Mucosa of stomach (tissue), 1 donor: ENCODE measurements around the gene ITGB2.

ENCODE experiments used
- H3K27me3 ChIP-seq: one replicate; pipeline ENCODE4 v1.7.0; 2013; ENCODE audit warnings: mild to moderate bottlenecking, low read length; ENCODE audit not compliant: control insufficient read depth, insufficient read depth
- H3K36me3 ChIP-seq: one replicate; pipeline ENCODE4 v1.7.0; 2013; ENCODE audit warnings: low read length; ENCODE audit not compliant: control insufficient read depth, insufficient read depth
- H3K4me1 ChIP-seq: one replicate; pipeline ENCODE4 v1.7.0; 2013; ENCODE audit warnings: mild to moderate bottlenecking, low read length; ENCODE audit not compliant: control insufficient read depth, insufficient read depth
- H3K4me3 ChIP-seq: one replicate; pipeline ENCODE4 v1.7.0; 2013; ENCODE audit warnings: low read length
- H3K9ac ChIP-seq: one replicate; pipeline ENCODE4 v1.7.0; 2013; ENCODE audit warnings: mild to moderate bottlenecking, low read length, moderate library complexity
- H3K9me3 ChIP-seq: one replicate; pipeline ENCODE4 v1.7.0; 2013; ENCODE audit warnings: mild to moderate bottlenecking, low read length, moderate library complexity; ENCODE audit not compliant: control insufficient read depth
- donor health status: Pancreatic carcinoma.

Gene ITGB2

GRCh38 chr21:44907225-44907965, 13.3 kb downstream of the ITGB2 start:
- Histone ChIP-seq H3K36me3 (no peaks in the 10 kb centered on the region), H3K4me3 (no peak overlapping the region), H3K27me3 (no peaks in the 10 kb centered on the region), H3K9ac (no peak overlapping the region), H3K9me3 (no peaks in the 10 kb centered on the region), H3K4me1 (peaks cover 23% of the 10 kb centered on the region)

- Histone ChIP-seq H3K9ac (no peak overlapping the region), H3K9me3 (no peaks in the 10 kb centered on the region), H3K4me1 (peaks cover 7% of the 10 kb centered on the region), H3K4me3 (no peak overlapping the region), H3K27me3 (no peaks in the 10 kb centered on the region), H3K36me3 (no peaks in the 10 kb centered on the region)
These were observed 15.0 kb downstream of the ITGB2 start for GRCh38 chr21:44905728-44906090.

GRCh38 chr21:44905016-44905727, 15.5 kb downstream of the ITGB2 start:
- H3K27me3 ChIP-seq, result no peaks in the 10 kb centered on the region
- H3K4me1 ChIP-seq, result peaks cover 1% of the 10 kb centered on the region
- H3K9ac ChIP-seq, result no peak overlapping the region
- no peaks in the 10 kb centered on the region for H3K9me3 ChIP-seq
- no peak overlapping the region for H3K4me3 ChIP-seq
- no peaks in the 10 kb centered on the region for H3K36me3 ChIP-seq

GRCh38 chr21:44904141-44904923, 16.4 kb downstream of the ITGB2 start:
- Histone ChIP-seq H3K9ac (no peak overlapping the region), H3K4me3 (no peak overlapping the region), H3K27me3 (peaks cover 6% of the 10 kb centered on the region), H3K4me1 (peaks cover 2% of the 10 kb centered on the region), H3K9me3 (no peaks in the 10 kb centered on the region), H3K36me3 (no peaks in the 10 kb centered on the region)

GRCh38 chr21:44903689-44904088, 17.0 kb downstream of the ITGB2 start:
- Histone ChIP-seq H3K4me3 (no peak overlapping the region), H3K9me3 (no peaks in the 10 kb centered on the region), H3K4me1 (peaks cover 8% of the 10 kb centered on the region), H3K36me3 (no peaks in the 10 kb centered on the region), H3K27me3 (peaks cover 11% of the 10 kb centered on the region), H3K9ac (no peak overlapping the region)

GRCh38 chr21:44903050-44903685, 17.5 kb downstream of the ITGB2 start:
- Histone ChIP-seq H3K9me3 (no peaks in the 10 kb centered on the region), H3K9ac (no peak overlapping the region), H3K27me3 (peaks cover 11% of the 10 kb centered on the region), H3K36me3 (no peaks in the 10 kb centered on the region), H3K4me1 (peaks cover 9% of the 10 kb centered on the region), H3K4me3 (no peak overlapping the region)

- H3K27me3 ChIP-seq, result peaks cover 11% of the 10 kb centered on the region
- no peak overlapping the region for H3K9ac ChIP-seq
- no peaks in the 10 kb centered on the region for H3K36me3 ChIP-seq
- H3K9me3 ChIP-seq, result no peaks in the 10 kb centered on the region
- H3K4me3 ChIP-seq, result no peak overlapping the region
- H3K4me1 ChIP-seq, result peaks cover 17% of the 10 kb centered on the region
These were observed 18.2 kb downstream of the ITGB2 start for GRCh38 chr21:44902268-44903049.

- Histone ChIP-seq H3K4me3 (no peak overlapping the region), H3K9me3 (no peaks in the 10 kb centered on the region), H3K9ac (no peak overlapping the region), H3K4me1 (peaks cover 21% of the 10 kb centered on the region), H3K27me3 (peaks cover 11% of the 10 kb centered on the region), H3K36me3 (no peaks in the 10 kb centered on the region)
These were observed 19.2 kb downstream of the ITGB2 start for GRCh38 chr21:44901391-44902074.

GRCh38 chr21:44900559-44901251, 20.0 kb downstream of the ITGB2 start:
- Histone ChIP-seq H3K4me1 (peaks cover 21% of the 10 kb centered on the region), H3K4me3 (no peak overlapping the region), H3K9me3 (no peaks in the 10 kb centered on the region), H3K36me3 (no peaks in the 10 kb centered on the region), H3K27me3 (peaks cover 11% of the 10 kb centered on the region), H3K9ac (no peak overlapping the region)

- H3K36me3 ChIP-seq, result no peaks in the 10 kb centered on the region
- H3K27me3 ChIP-seq, result peaks cover 11% of the 10 kb centered on the region
- no peak overlapping the region for H3K4me3 ChIP-seq
- no peaks in the 10 kb centered on the region for H3K9me3 ChIP-seq
- H3K4me1 ChIP-seq, result peaks cover 21% of the 10 kb centered on the region
- H3K9ac ChIP-seq, result no peak overlapping the region
These were observed 20.7 kb downstream of the ITGB2 start for GRCh38 chr21:44899768-44900558.
